SK-N-SH (cell line): ENCODE results near the gene PKP2.

Experiments used
- EP300 ChIP-seq, 2 experiments: IDR thresholded peaks; 2 replicates each; pipeline versions ENCODE4 v1.4.0 to v1.6.1; 2012; ENCODE audit warnings: borderline replicate concordance in 1 of 2, low read depth in 1 of 2, low read length in 1 of 2
- FOXM1 ChIP-seq: IDR thresholded peaks from 2 replicates; pipeline ENCODE4 v1.4.0; 2012; ENCODE audit warnings: low read depth, mild to moderate bottlenecking
- GATA2 ChIP-seq: sonication (generic); formaldehyde crosslinking; IDR thresholded peaks from 2 replicates; pipeline ENCODE4 v1.5.0; 2020; ENCODE audit warnings: mild to moderate bottlenecking, missing genetic modification reagents
- NRF1 ChIP-seq: IDR thresholded peaks from 2 replicates; pipeline ENCODE4 v1.6.1; 2012; ENCODE audit warnings: low read depth, mild to moderate bottlenecking, low read length
- POLR2AphosphoS5 ChIP-seq: IDR thresholded peaks from 2 replicates; pipeline ENCODE4 v1.6.1; 2012; ENCODE audit warnings: low read depth, low read length
- TAF1 ChIP-seq: IDR thresholded peaks from 2 replicates; pipeline ENCODE4 v1.6.1; 2012; ENCODE audit warnings: low read depth, mild to moderate bottlenecking, low read length, moderate library complexity, borderline replicate concordance
- TCF12 ChIP-seq: IDR thresholded peaks from 2 replicates; pipeline ENCODE4 v1.4.0; 2012
- TEAD4 ChIP-seq: IDR thresholded peaks from 2 replicates; pipeline ENCODE4 v1.4.0; 2012; ENCODE audit warnings: mild to moderate bottlenecking, borderline replicate concordance; ENCODE audit not compliant: insufficient read depth
- TF ChIP-seq, protein P1 (sequence below): fragments of 200-600 bp; sonication (generic); IDR thresholded peaks from 2 replicates; pipeline ENCODE4 v1.6.1; 2017; ENCODE audit warnings: antibody characterized with exemption, mild to moderate bottlenecking, moderate library complexity
- TF ChIP-seq, protein P2 (sequence below): IDR thresholded peaks from 2 replicates; pipeline ENCODE4 v1.6.1; 2012; ENCODE audit warnings: mild to moderate bottlenecking, low read depth, low read length, moderate library complexity

DNA sequence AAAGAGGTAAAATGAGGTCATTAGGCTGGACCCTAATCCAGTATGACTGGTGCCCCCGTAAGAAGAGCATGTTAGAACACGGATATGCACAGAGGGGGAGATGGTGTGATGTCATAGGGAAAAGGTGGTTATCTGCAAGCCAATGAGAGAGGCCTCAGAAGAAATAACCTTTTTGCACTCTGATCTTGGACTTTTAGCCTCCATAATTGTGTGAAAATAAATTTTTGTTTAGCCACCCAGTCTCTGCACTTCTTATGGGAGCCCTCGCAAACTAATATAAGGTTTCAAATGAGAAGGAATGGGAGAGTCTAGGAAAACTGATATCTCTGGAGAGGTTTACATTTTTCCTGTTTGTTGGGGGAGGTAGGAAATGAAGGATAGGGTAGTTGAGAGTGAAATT lies 43.2 kb upstream of the PKP2 start:
- TF ChIP-seq TAF1 (no peak), POLR2AphosphoS5 (no peak), TCF12 (no peak), EP300 (IDR thresholded peaks at IDR 0.05; ENCODE audit: borderline replicate concordance in 1 of 2, low read depth in 1 of 2, low read length in 1 of 2) (no peak), GATA2 (CRISPR knock-in tag) (no peak), NRF1 (no peak), TEAD4 (no peak), FOXM1 (no peak)
- TF ChIP-seq, protein P1, sequence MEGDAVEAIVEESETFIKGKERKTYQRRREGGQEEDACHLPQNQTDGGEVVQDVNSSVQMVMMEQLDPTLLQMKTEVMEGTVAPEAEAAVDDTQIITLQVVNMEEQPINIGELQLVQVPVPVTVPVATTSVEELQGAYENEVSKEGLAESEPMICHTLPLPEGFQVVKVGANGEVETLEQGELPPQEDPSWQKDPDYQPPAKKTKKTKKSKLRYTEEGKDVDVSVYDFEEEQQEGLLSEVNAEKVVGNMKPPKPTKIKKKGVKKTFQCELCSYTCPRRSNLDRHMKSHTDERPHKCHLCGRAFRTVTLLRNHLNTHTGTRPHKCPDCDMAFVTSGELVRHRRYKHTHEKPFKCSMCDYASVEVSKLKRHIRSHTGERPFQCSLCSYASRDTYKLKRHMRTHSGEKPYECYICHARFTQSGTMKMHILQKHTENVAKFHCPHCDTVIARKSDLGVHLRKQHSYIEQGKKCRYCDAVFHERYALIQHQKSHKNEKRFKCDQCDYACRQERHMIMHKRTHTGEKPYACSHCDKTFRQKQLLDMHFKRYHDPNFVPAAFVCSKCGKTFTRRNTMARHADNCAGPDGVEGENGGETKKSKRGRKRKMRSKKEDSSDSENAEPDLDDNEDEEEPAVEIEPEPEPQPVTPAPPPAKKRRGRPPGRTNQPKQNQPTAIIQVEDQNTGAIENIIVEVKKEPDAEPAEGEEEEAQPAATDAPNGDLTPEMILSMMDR, result no peak
- TF ChIP-seq, protein P2, sequence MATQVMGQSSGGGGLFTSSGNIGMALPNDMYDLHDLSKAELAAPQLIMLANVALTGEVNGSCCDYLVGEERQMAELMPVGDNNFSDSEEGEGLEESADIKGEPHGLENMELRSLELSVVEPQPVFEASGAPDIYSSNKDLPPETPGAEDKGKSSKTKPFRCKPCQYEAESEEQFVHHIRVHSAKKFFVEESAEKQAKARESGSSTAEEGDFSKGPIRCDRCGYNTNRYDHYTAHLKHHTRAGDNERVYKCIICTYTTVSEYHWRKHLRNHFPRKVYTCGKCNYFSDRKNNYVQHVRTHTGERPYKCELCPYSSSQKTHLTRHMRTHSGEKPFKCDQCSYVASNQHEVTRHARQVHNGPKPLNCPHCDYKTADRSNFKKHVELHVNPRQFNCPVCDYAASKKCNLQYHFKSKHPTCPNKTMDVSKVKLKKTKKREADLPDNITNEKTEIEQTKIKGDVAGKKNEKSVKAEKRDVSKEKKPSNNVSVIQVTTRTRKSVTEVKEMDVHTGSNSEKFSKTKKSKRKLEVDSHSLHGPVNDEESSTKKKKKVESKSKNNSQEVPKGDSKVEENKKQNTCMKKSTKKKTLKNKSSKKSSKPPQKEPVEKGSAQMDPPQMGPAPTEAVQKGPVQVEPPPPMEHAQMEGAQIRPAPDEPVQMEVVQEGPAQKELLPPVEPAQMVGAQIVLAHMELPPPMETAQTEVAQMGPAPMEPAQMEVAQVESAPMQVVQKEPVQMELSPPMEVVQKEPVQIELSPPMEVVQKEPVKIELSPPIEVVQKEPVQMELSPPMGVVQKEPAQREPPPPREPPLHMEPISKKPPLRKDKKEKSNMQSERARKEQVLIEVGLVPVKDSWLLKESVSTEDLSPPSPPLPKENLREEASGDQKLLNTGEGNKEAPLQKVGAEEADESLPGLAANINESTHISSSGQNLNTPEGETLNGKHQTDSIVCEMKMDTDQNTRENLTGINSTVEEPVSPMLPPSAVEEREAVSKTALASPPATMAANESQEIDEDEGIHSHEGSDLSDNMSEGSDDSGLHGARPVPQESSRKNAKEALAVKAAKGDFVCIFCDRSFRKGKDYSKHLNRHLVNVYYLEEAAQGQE, result no peak
